ENCODE data around the gene CCDC15. TPM values are rescaled to one million over a fixed set of nuclear protein-coding genes. Genes with fewer than 3 reads are reported as not detected.

Gene CCDC15
- total RNA-seq, 1 donor from 2014 or later: 2.9 TPM

DNA sequence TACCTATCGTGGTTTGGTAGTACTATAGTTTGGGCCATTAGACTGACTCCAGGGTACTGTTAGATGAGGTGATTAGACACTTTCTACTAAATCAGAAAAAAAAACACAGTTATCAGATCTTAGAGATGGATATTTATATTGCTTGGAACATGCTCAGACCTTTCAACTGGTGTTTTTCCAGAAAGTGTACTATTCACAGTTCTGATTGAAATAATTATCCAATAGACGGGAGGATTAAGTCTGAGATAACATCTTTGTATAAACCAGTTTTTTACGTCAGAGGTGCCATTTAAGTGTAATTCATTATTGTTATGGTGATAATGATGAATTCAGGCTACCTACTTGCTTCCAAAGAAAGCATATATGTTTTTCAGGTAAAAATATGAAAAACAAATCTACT is 22.5 kb downstream of the CCDC15 start:
- no peak overlapping the region for H3K4me3 ChIP-seq
- H3K27ac ChIP-seq: no peak overlapping the region
- no peaks in the 10 kb centered on the region for H3K36me3 ChIP-seq
- H3K27me3 ChIP-seq: no peaks in the 10 kb centered on the region
- TF ChIP-seq POLR2AphosphoS5 (IDR thresholded peaks at IDR 0.05; ENCODE audit: insufficient read depth in 1 of 2, low read depth in 1 of 2): no peak
- no peak for TF ChIP-seq POLR2A (IDR thresholded peaks at IDR 0.05)
- TF ChIP-seq, protein P1, sequence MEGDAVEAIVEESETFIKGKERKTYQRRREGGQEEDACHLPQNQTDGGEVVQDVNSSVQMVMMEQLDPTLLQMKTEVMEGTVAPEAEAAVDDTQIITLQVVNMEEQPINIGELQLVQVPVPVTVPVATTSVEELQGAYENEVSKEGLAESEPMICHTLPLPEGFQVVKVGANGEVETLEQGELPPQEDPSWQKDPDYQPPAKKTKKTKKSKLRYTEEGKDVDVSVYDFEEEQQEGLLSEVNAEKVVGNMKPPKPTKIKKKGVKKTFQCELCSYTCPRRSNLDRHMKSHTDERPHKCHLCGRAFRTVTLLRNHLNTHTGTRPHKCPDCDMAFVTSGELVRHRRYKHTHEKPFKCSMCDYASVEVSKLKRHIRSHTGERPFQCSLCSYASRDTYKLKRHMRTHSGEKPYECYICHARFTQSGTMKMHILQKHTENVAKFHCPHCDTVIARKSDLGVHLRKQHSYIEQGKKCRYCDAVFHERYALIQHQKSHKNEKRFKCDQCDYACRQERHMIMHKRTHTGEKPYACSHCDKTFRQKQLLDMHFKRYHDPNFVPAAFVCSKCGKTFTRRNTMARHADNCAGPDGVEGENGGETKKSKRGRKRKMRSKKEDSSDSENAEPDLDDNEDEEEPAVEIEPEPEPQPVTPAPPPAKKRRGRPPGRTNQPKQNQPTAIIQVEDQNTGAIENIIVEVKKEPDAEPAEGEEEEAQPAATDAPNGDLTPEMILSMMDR (IDR thresholded peaks at IDR 0.05): no peak
- H3K4me1 ChIP-seq: no peaks in the 10 kb centered on the region
- intact Hi-C loops (cut with DNase I): no loop called here
- peaks cover 2% of the 10 kb centered on the region for H3K9me3 ChIP-seq
- DNase-seq (ENCODE audit: extremely low spot score in 2 of 2): no peak

DNA sequence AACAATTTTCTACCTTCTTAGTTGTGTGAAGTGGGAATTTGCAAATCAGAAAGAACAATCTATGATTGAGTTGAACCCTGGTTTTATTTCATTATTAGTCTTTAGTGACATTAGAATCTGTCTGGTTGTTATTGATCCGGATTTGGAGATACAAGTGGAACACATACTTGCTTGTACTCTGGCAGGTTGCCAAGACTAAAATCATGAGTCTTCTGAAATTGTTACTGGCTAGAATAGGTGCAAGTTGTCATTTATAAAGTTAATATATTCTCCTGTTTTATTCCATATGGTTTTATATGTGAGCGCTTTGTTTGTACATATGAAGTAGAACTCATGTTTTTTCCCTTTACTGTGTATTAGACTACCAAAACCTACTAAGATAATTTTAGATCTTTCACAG is 23.0 kb downstream of the CCDC15 start:
- DNase-seq (ENCODE audit: extremely low spot score in 2 of 2): no peak
- H3K36me3 ChIP-seq: no peaks in the 10 kb centered on the region
- H3K27me3 ChIP-seq: no peaks in the 10 kb centered on the region
- peaks cover 4% of the 10 kb centered on the region for H3K9me3 ChIP-seq
- no peak overlapping the region for H3K27ac ChIP-seq
- TF ChIP-seq, protein P1 (IDR thresholded peaks at IDR 0.05): no peak
- TF ChIP-seq POLR2AphosphoS5 (IDR thresholded peaks at IDR 0.05; ENCODE audit: insufficient read depth in 1 of 2, low read depth in 1 of 2) (no peak), POLR2A (IDR thresholded peaks at IDR 0.05) (no peak)
- no peak overlapping the region for H3K4me3 ChIP-seq
- no peaks in the 10 kb centered on the region for H3K4me1 ChIP-seq
- intact Hi-C loops (cut with DNase I): no loop called here

DNA sequence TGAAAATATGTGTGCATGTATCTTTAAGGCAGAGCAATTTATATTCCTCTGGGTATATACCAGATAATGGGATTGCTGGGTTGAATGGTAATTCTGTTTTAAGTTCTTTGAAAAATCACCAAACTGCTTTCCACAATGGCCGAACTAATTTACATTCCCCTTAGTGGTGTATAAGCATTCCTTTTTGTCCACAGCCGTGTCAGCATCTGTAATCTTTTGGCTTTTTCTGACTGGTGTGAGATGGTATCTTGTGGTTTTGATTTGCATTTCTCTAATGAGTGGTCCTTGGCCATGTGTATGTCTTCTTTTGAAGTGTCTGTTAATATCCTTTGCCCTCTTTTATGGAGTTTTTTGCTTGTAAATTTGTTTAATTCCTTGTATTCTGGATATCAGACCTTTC is 24.3 kb downstream of the CCDC15 start:
- DNase-seq (ENCODE audit: extremely low spot score in 2 of 2): no peak
- TF ChIP-seq POLR2AphosphoS5 (IDR thresholded peaks at IDR 0.05; ENCODE audit: insufficient read depth in 1 of 2, low read depth in 1 of 2) (no peak), POLR2A (IDR thresholded peaks at IDR 0.05) (no peak)
- TF ChIP-seq, protein P1 (IDR thresholded peaks at IDR 0.05): no peak
- H3K9me3 ChIP-seq: peaks cover 4% of the 10 kb centered on the region
- no peaks in the 10 kb centered on the region for H3K4me1 ChIP-seq
- no peaks in the 10 kb centered on the region for H3K27me3 ChIP-seq
- no peak overlapping the region for H3K4me3 ChIP-seq
- no peak overlapping the region for H3K27ac ChIP-seq
- no peaks in the 10 kb centered on the region for H3K36me3 ChIP-seq
- intact Hi-C loops (cut with DNase I): no loop called here

DNA sequence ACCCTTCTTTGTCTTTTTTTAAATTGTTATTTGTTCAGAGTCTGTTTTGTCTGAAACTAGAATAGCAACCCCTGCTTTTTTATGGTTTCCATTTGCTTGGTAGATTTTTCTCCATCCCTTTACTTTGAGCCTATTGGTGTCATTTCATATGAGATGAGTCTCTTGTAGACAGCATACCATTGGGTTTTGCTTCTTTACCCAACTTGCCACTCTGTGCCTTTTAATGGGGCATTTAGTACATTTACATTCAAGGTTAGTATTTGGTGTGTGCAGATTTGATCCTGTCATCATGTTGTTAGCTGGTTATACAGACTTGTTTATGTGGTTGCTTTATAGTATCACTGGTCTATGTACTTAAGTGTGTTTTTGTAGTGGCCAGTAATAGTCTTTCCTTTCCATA is 28.0 kb downstream of the CCDC15 start:
- DNase-seq (ENCODE audit: extremely low spot score in 2 of 2): no peak
- intact Hi-C loops (cut with DNase I): no loop called here
- Histone ChIP-seq H3K27ac (no peak overlapping the region), H3K4me1 (no peaks in the 10 kb centered on the region), H3K4me3 (no peak overlapping the region), H3K9me3 (peaks cover 4% of the 10 kb centered on the region), H3K27me3 (no peaks in the 10 kb centered on the region), H3K36me3 (no peaks in the 10 kb centered on the region)
- TF ChIP-seq, protein P1 (IDR thresholded peaks at IDR 0.05): no peak
- TF ChIP-seq POLR2AphosphoS5 (IDR thresholded peaks at IDR 0.05; ENCODE audit: insufficient read depth in 1 of 2, low read depth in 1 of 2) (no peak), POLR2A (IDR thresholded peaks at IDR 0.05) (no peak)

DNA sequence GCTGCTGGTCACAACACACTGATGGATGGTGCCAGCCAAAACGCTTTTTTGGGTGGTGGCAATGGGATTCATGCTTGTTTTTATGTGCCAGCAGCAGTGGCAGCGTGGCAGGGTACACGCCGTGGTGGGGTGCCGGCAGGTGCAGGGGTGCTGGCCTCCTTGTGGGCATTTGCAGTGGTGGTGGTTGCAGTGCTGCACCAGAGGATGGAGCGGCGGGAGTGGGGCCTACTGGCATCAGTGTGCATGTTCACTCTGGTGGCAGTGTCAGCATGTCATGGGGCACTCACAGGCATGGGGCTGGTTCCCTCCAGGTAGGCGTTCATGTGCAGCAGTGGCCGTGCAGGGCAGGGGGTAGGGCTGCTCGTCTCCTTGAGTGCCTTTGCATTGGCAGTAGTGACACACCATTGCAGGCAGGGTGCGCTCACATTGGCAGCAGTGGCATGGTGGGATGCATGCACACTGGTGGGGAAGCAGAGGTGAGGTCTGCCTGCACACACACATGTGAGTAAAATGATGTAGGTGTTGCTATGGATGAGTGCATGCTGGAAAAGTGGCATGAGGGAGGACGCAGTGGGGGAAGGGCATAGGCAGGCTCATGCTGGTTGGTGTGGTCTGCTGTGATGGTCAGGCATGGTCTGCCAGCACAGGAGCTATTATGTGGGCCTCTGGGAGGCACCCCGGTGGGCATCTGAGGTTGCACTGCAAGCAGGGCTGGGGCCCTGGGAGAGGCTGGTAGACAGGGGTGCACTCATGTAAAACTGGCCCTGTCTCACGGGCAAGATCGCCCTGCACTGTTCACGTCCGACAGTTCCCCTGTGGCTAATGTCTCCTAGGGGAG is 29.9 kb downstream of the CCDC15 start:
- Histone ChIP-seq H3K9me3 (peaks cover 4% of the 10 kb centered on the region), H3K27ac (no peak overlapping the region), H3K4me3 (no peak overlapping the region), H3K36me3 (no peaks in the 10 kb centered on the region), H3K27me3 (no peaks in the 10 kb centered on the region), H3K4me1 (no peaks in the 10 kb centered on the region)
- TF ChIP-seq, protein P1 (IDR thresholded peaks at IDR 0.05): no peak
- TF ChIP-seq POLR2A (IDR thresholded peaks at IDR 0.05) (no peak), POLR2AphosphoS5 (IDR thresholded peaks at IDR 0.05; ENCODE audit: insufficient read depth in 1 of 2, low read depth in 1 of 2) (no peak)
- no peak for DNase-seq (ENCODE audit: extremely low spot score in 2 of 2)
- intact Hi-C loops (cut with DNase I): no loop called here

Data from vagina (tissue), 2 donors.